PC-9 (cell line): ENCODE measurements around the gene OR2G3. TPM values are rescaled to one million over a fixed set of nuclear protein-coding genes. Genes with fewer than 3 reads are reported as not detected.

Source experiments
- BruUV-seq: library from RNA; stranded (reverse); fragments of 400-500 nt; replicated peaks from 2 replicates; lab custom pipeline; 2021; lab: Mats Ljungman, UMichigan
- CTCF ChIA-PET: fragments of 300-600 bp; sonication (Branson Sonifier 250); formaldehyde crosslinking; loops from one replicate; lab custom pipeline; 2022; ENCODE audit warnings: antibody characterized with exemption; lab: Charles Lee
- POLR2A ChIA-PET: fragments of 300-600 bp; sonication (Branson Sonifier 250); formaldehyde crosslinking; loops from one replicate; lab custom pipeline; 2022; ENCODE audit warnings: antibody characterized with exemption; ENCODE audit not compliant: unreplicated experiment; lab: Charles Lee
- DNase-seq, 2 experiments: peaks; one replicate each; pipeline versions ENCODE4 v3.0.0 to v3.0.0-alpha.2; 2015 to 2022; ENCODE audit warnings: mixed read lengths in 1 of 2
- H2AFZ ChIP-seq: fragments of 200-600 bp; sonication (generic); 2 replicates; pipeline ENCODE4 v1.8.1; 2017; ENCODE audit warnings: antibody characterized with exemption
- H3F3A ChIP-seq: fragments of 200-600 bp; sonication (generic); 2 replicates; pipeline ENCODE4 v1.8.1; 2017; ENCODE audit warnings: antibody characterized with exemption, mild to moderate bottlenecking, low read depth; ENCODE audit not compliant: insufficient read depth
- H3K27ac ChIP-seq: fragments of 200-600 bp; sonication (generic); 2 replicates; pipeline ENCODE4 v1.6.1; 2016; ENCODE audit warnings: mixed run types
- H3K27me3 ChIP-seq: fragments of 200-600 bp; sonication (generic); 2 replicates; pipeline ENCODE4 v1.6.1; 2016; ENCODE audit warnings: low read depth, mixed run types; ENCODE audit not compliant: insufficient read depth
- H3K36me3 ChIP-seq: fragments of 200-600 bp; sonication (generic); 2 replicates; pipeline ENCODE4 v1.6.1; 2016; ENCODE audit warnings: low read depth, mixed run types
- H3K4me1 ChIP-seq: fragments of 200-600 bp; sonication (generic); replicated peaks from 2 replicates; pipeline ENCODE4 v1.6.1; 2016; ENCODE audit warnings: mixed run types; ENCODE audit not compliant: insufficient read depth
- H3K4me2 ChIP-seq: fragments of 200-600 bp; sonication (generic); 2 replicates; pipeline ENCODE4 v1.6.1; 2017; ENCODE audit warnings: mixed run types
- H3K4me3 ChIP-seq: fragments of 200-600 bp; sonication (generic); 2 replicates; pipeline ENCODE4 v1.6.1; 2016; ENCODE audit warnings: mixed run types
- H3K79me2 ChIP-seq: fragments of 200-600 bp; sonication (generic); 2 replicates; pipeline ENCODE4 v1.6.1; 2017; ENCODE audit warnings: low read depth, mixed run types
- H3K9me2 ChIP-seq: fragments of 200-600 bp; sonication (generic); 2 replicates; pipeline ENCODE4 v1.8.1; 2017; ENCODE audit warnings: mild to moderate bottlenecking; ENCODE audit not compliant: insufficient read depth
- H3K9me3 ChIP-seq: fragments of 200-600 bp; sonication (generic); 2 replicates; pipeline ENCODE4 v1.8.1; 2016; ENCODE audit warnings: low read depth; ENCODE audit not compliant: insufficient read depth
- H4K20me1 ChIP-seq: fragments of 200-600 bp; sonication (generic); 2 replicates; pipeline ENCODE4 v1.8.1; 2017; ENCODE audit not compliant: insufficient read depth
- CTCF ChIP-seq: fragments of 200-600 bp; sonication (generic); conservative IDR thresholded peaks from 2 replicates; pipeline ENCODE4 v1.6.1; 2017; ENCODE audit warnings: mixed run types, antibody characterized with exemption, mild to moderate bottlenecking, moderate library complexity
- EZH2 ChIP-seq: fragments of 200-600 bp; sonication (generic); IDR thresholded peaks from 2 replicates; pipeline ENCODE4 v1.8.0; 2017; ENCODE audit warnings: antibody characterized with exemption, low read depth
- intact Hi-C: fragments of 100-400 bp; cut with micrococcal nuclease; formaldehyde crosslinking; loops from one replicate; pipeline ENCODE4 v1.10.0; 2022; ENCODE audit not compliant: unreplicated experiment
- total RNA-seq: library from RNA; stranded (reverse); gene quantifications from 2 replicates; pipeline ENCODE4 v1.2.3, GENCODE V29; 2021

Gene OR2G3
- total RNA-seq, 1 experiment from 2014 or later: not detected

- Histone ChIP-seq H3F3A (no peaks in the 10 kb centered on the region), H3K27ac (no peak overlapping the region), H3K9me3 (no peaks in the 10 kb centered on the region), H3K9me2 (no peaks in the 10 kb centered on the region), H3K4me1 (no peaks in the 10 kb centered on the region), H3K4me2 (no peak overlapping the region), H2AFZ (no peak overlapping the region), H3K79me2 (no peaks in the 10 kb centered on the region), H3K27me3 (no peaks in the 10 kb centered on the region), H3K36me3 (no peaks in the 10 kb centered on the region), H4K20me1 (no peaks in the 10 kb centered on the region), H3K4me3 (no peak overlapping the region)
- CTCF ChIA-PET: no interaction called here
- TF ChIP-seq CTCF: no peak
- TF ChIP-seq EZH2: no peak
- intact Hi-C loops: no loop called here
- DNase-seq: no peak
- no TSS peak for BruUV-seq
- POLR2A ChIA-PET: no interaction called here
These were observed 47.7 kb downstream of the OR2G3 start for GRCh38 chr1:247653040-247653439.

Other genes starting within 250 kb of the OR2G3 start
- 0.30 TPM in 1 of 2 replicates, not detected in the other for gene NLRP3, start 189.4 kb upstream of the OR2G3 start, total RNA-seq
- not detected in 2 replicates for gene OR2B11, start 147.5 kb upstream of the OR2G3 start, total RNA-seq
- gene OR2C3, start 69.1 kb upstream of the OR2G3 start, total RNA-seq: not detected in 2 replicates
- gene GCSAML, start 56.5 kb upstream of the OR2G3 start, total RNA-seq: not detected in 2 replicates
- gene OR2G2, start 17.2 kb upstream of the OR2G3 start, total RNA-seq: not detected in 2 replicates
- not detected in 2 replicates for gene OR13G1, start 74.2 kb downstream of the OR2G3 start, total RNA-seq
- gene OR6F1, start 111.1 kb downstream of the OR2G3 start, total RNA-seq: not detected in 2 replicates
- gene OR14K1, start 133.0 kb downstream of the OR2G3 start, total RNA-seq: not detected in 2 replicates
- not detected in 2 replicates for gene OR14A2, start 142.6 kb downstream of the OR2G3 start, total RNA-seq
- gene OR1C1, start 155.0 kb downstream of the OR2G3 start, total RNA-seq: not detected in 2 replicates
- gene OR14A16, start 218.5 kb downstream of the OR2G3 start, total RNA-seq: not detected in 2 replicates
- not detected in 2 replicates for gene OR11L1, start 236.3 kb downstream of the OR2G3 start, total RNA-seq